K562 (cell line): ENCODE results near the gene HEPACAM. TPM values are rescaled to one million over a fixed set of nuclear protein-coding genes. Genes with fewer than 3 reads are reported as not detected.
A peak's percentile ranks its signal among the peaks of the same experiment; 100 is the strongest.

Experiments used
- CAMTA2 ChIP-seq: fragments of 250-450 bp; sonication (Bioruptor Pico); conservative IDR thresholded peaks from 2 replicates; pipeline ENCODE4 v1.5.1; 2022
- E2F1 ChIP-seq: sonication (generic); formaldehyde crosslinking; IDR thresholded peaks from 2 replicates; pipeline ENCODE4 v1.8.1; 2023; ENCODE audit warnings: mild to moderate bottlenecking, missing genetic modification reagents, moderate library complexity
- E2F3 ChIP-seq: fragments of 250-450 bp; sonication (Bioruptor Pico); IDR thresholded peaks from 2 replicates; pipeline ENCODE4 v1.4.0; 2020; ENCODE audit warnings: mild to moderate bottlenecking
- GATA2 ChIP-seq: sonication (generic); formaldehyde crosslinking; IDR thresholded peaks from 2 replicates; pipeline ENCODE4 v1.4.0; 2020; ENCODE audit warnings: mild to moderate bottlenecking, missing genetic modification reagents
- HMG20B ChIP-seq: fragments of 250-450 bp; sonication (Bioruptor Pico); IDR thresholded peaks from 2 replicates; pipeline ENCODE4 v1.5.0; 2021; ENCODE audit warnings: mild to moderate bottlenecking
- HNRNPUL1 ChIP-seq: fragments of 200-400 bp; formaldehyde crosslinking; IDR thresholded peaks from 2 replicates; pipeline ENCODE4 v1.6.1; 2017; ENCODE audit warnings: low read length
- HOXB6 ChIP-seq: fragments of 250-450 bp; sonication (Bioruptor Pico); IDR thresholded peaks from 2 replicates; pipeline ENCODE4 v1.5.1; 2022; ENCODE audit warnings: mild to moderate bottlenecking, borderline replicate concordance
- MBD1 ChIP-seq: fragments of 250-450 bp; sonication (Bioruptor Pico); IDR thresholded peaks from 2 replicates; pipeline ENCODE4 v1.8.0; 2022; ENCODE audit warnings: inconsistent platforms
- NCOA1 ChIP-seq: fragments of 450-650 bp; IDR thresholded peaks from 2 replicates; pipeline ENCODE4 v1.6.1; 2016; ENCODE audit warnings: low read depth
- NFXL1 ChIP-seq: fragments of 450-650 bp; formaldehyde crosslinking; IDR thresholded peaks from 2 replicates; pipeline ENCODE4 v1.4.0; 2021; ENCODE audit warnings: mild to moderate bottlenecking
- NR2C2 ChIP-seq, 2 experiments: fragments of 200-800 bp in 1 of 2; sonication (Bioruptor generic) in 1 of 2; sonication (generic) in 1 of 2; formaldehyde crosslinking in 1 of 2; IDR thresholded peaks; 2 replicates each; pipeline versions ENCODE4 v1.6.1 to v1.8.0; 2016 to 2022; ENCODE audit warnings: mild to moderate bottlenecking in 1 of 2, missing compliant biosample characterization in 1 of 2, missing genetic modification characterization in 1 of 2, missing genetic modification reagents in 1 of 2
- PHB ChIP-seq: fragments of 250-450 bp; sonication (Bioruptor Pico); IDR thresholded peaks from 2 replicates; pipeline ENCODE4 v1.5.0; 2021
- RAD51 ChIP-seq: fragments of 450-650 bp; IDR thresholded peaks from 2 replicates; pipeline ENCODE4 v1.7.1; 2016; ENCODE audit warnings: low read depth, mild to moderate bottlenecking, borderline replicate concordance
- SNRNP70 ChIP-seq: fragments of 200-400 bp; formaldehyde crosslinking; optimal IDR thresholded peaks from 2 replicates; pipeline ENCODE3; 2017; ENCODE audit warnings: low read depth, low read length
- ZC3H8 ChIP-seq: fragments of 450-650 bp; IDR thresholded peaks from 2 replicates; pipeline ENCODE4 v1.6.1; 2017
- ZEB2 ChIP-seq: fragments of 450-650 bp; IDR thresholded peaks from 2 replicates; pipeline ENCODE4 v1.6.1; 2016
- ZFX ChIP-seq: sonication (generic); formaldehyde crosslinking; IDR thresholded peaks from 2 replicates; pipeline ENCODE4 v1.8.0; 2022; ENCODE audit warnings: mild to moderate bottlenecking, missing genetic modification reagents, moderate library complexity
- ZKSCAN8 ChIP-seq: fragments of 200-800 bp; sonication (Bioruptor generic); IDR thresholded peaks from 2 replicates; pipeline ENCODE4 v1.6.1; 2016; ENCODE audit warnings: missing genetic modification characterization, missing compliant biosample characterization
- ZNF551 ChIP-seq: fragments of 250-450 bp; sonication (Bioruptor Pico); IDR thresholded peaks from 2 replicates; pipeline ENCODE4 v1.5.0; 2021; ENCODE audit warnings: mild to moderate bottlenecking, moderate library complexity
- ZNF586 ChIP-seq: fragments of 450-650 bp; formaldehyde crosslinking; conservative IDR thresholded peaks from 2 replicates; pipeline ENCODE4 v1.4.0; 2020; ENCODE audit warnings: mild to moderate bottlenecking, moderate library complexity
- polyA plus RNA-seq, 8 experiments: library from polyadenylated mRNA; depleted of rRNA in 4 of 8; stranded (reverse) in 5 of 8; unstranded in 3 of 8; fragments of >200 nt; fragmentation: Nextera tagmentation in 2 of 8; fragmentation: Illumina TruSeq in 1 of 8; extraction: Ambion mirVana in 2 of 8; extraction: Trizol in 1 of 8; gene quantifications; 2 replicates each; pipeline versions ENCODE4 v1.2.1 to v1.2.3, GENCODE V29; 2011 to 2014; ENCODE audit warnings: inconsistent platforms in 1 of 8, missing spikeins in 1 of 8
- total RNA-seq, 7 experiments: library from RNA; depleted of rRNA in 6 of 7; stranded (reverse); fragments of >200 nt in 6 of 7; fragmentation: Illumina TruSeq in 2 of 7; extraction: Trizol in 2 of 7; gene quantifications; 2 replicates each; pipeline versions ENCODE4 v1.2.1 to v1.2.3, GENCODE V29; 2011 to 2021; ENCODE audit warnings: low replicate concordance in 1 of 7
- TF ChIP-seq, protein P1 (sequence below): IDR thresholded peaks from 2 replicates; pipeline ENCODE4 v1.6.1; 2016; ENCODE audit warnings: missing genetic modification characterization, missing compliant biosample characterization
- TF ChIP-seq, protein P2 (sequence below): fragments of 450-650 bp; IDR thresholded peaks from 2 replicates; pipeline ENCODE4 v1.6.1; 2018; ENCODE audit not compliant: partially characterized antibody

HEPACAM gene
- total and polyA plus RNA-seq, 9 of the 15 experiments (the other 6 are each of a cell fraction or from before 2014, with no cell fraction given) = not detected

- TF ChIP-seq NR2C2 (CRISPR knock-in tag; IDR thresholded peaks at IDR 0.05) (no peak), NR2C2 (tag; IDR thresholded peaks at IDR 0.05) (no peak), CAMTA2 (CRISPR knock-in tag) (no peak), RAD51 (no peak), ZNF551 (no peak), HOXB6 (CRISPR knock-in tag) (no peak), MBD1 (CRISPR knock-in tag) (no peak), E2F3 (CRISPR knock-in tag) (peak; percentile 26; the same call in 1 of the 2 replicates), GATA2 (CRISPR knock-in tag) (no peak), NFXL1 (no peak), PHB (no peak), ZC3H8 (no peak), E2F1 (CRISPR knock-in tag) (peak; percentile 69; the same call in 1 of the 2 replicates), ZFX (no peak), ZEB2 (no peak), ZNF586 (no peak), NCOA1 (no peak), HMG20B (CRISPR knock-in tag) (no peak), ZKSCAN8 (CRISPR knock-in tag) (no peak), HNRNPUL1 (no peak), SNRNP70 (no peak)
- TF ChIP-seq, protein P1, sequence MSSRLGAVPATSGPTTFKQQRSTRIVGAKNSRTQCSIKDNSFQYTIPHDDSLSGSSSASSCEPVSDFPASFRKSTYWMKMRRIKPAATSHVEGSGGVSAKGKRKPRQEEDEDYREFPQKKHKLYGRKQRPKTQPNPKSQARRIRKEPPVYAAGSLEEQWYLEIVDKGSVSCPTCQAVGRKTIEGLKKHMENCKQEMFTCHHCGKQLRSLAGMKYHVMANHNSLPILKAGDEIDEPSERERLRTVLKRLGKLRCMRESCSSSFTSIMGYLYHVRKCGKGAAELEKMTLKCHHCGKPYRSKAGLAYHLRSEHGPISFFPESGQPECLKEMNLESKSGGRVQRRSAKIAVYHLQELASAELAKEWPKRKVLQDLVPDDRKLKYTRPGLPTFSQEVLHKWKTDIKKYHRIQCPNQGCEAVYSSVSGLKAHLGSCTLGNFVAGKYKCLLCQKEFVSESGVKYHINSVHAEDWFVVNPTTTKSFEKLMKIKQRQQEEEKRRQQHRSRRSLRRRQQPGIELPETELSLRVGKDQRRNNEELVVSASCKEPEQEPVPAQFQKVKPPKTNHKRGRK (tag) = no peak
- TF ChIP-seq, protein P2, sequence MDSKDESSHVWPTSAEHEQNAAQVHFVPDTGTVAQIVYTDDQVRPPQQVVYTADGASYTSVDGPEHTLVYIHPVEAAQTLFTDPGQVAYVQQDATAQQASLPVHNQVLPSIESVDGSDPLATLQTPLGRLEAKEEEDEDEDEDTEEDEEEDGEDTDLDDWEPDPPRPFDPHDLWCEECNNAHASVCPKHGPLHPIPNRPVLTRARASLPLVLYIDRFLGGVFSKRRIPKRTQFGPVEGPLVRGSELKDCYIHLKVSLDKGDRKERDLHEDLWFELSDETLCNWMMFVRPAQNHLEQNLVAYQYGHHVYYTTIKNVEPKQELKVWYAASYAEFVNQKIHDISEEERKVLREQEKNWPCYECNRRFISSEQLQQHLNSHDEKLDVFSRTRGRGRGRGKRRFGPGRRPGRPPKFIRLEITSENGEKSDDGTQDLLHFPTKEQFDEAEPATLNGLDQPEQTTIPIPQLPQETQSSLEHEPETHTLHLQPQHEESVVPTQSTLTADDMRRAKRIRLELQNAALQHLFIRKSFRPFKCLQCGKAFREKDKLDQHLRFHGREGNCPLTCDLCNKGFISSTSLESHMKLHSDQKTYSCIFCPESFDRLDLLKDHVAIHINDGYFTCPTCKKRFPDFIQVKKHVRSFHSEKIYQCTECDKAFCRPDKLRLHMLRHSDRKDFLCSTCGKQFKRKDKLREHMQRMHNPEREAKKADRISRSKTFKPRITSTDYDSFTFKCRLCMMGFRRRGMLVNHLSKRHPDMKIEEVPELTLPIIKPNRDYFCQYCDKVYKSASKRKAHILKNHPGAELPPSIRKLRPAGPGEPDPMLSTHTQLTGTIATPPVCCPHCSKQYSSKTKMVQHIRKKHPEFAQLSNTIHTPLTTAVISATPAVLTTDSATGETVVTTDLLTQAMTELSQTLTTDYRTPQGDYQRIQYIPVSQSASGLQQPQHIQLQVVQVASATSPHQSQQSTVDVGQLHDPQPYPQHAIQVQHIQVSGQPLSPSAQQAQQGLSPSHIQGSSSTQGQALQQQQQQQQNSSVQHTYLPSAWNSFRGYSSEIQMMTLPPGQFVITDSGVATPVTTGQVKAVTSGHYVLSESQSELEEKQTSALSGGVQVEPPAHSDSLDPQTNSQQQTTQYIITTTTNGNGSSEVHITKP = no peak
Measured at GRCh38 chr11:124875943-124876817, 59.7 kb downstream of the HEPACAM start (continued).
